K562 (cell line): ENCODE data around the gene HMGXB3. TPM values are rescaled to one million over a fixed set of nuclear protein-coding genes. Genes with fewer than 3 reads are reported as not detected.
A peak's percentile ranks its signal among the peaks of the same experiment; 100 is the strongest.

ENCODE experiments used
- AFF1 ChIP-seq, 2 experiments: fragments of 450-650 bp; IDR thresholded peaks; 2 replicates each; pipeline ENCODE4 v1.6.1; 2018; ENCODE audit warnings: mild to moderate bottlenecking in 2 of 2, low read depth in 1 of 2; ENCODE audit not compliant: partially characterized antibody in 2 of 2
- ELF1 ChIP-seq: fragments of 200-800 bp; sonication (Bioruptor generic); IDR thresholded peaks from 2 replicates; pipeline ENCODE4 v1.6.1; 2016; ENCODE audit warnings: missing genetic modification characterization, missing compliant biosample characterization
- GABPB1 ChIP-seq: sonication (generic); formaldehyde crosslinking; IDR thresholded peaks from 2 replicates; pipeline ENCODE4 v1.8.0; 2022; ENCODE audit warnings: mild to moderate bottlenecking, missing genetic modification reagents
- KAT2B ChIP-seq: IDR thresholded peaks from one replicate; pipeline ENCODE4 v1.6.1; 2012; ENCODE audit warnings: low read depth, mild to moderate bottlenecking, control low read depth, inconsistent platforms, low read length, moderate library complexity
- POLR2A ChIP-seq: fragments of 450-650 bp; conservative IDR thresholded peaks from 2 replicates; pipeline ENCODE4 v1.6.1; 2016
- PTTG1 ChIP-seq: fragments of 450-650 bp; IDR thresholded peaks from 2 replicates; pipeline ENCODE4 v1.6.1; 2016; ENCODE audit warnings: low read depth, mild to moderate bottlenecking, missing genetic modification characterization, missing compliant biosample characterization
- RAD21 ChIP-seq, 2 experiments: fragments of 250-450 bp in 1 of 2; fragments of 450-650 bp in 1 of 2; sonication (Bioruptor Pico) in 1 of 2; formaldehyde crosslinking in 1 of 2; IDR thresholded peaks in 1 of 2; conservative IDR thresholded peaks in 1 of 2; 2 replicates each; pipeline versions ENCODE4 v1.4.0 to v1.8.0; 2020 to 2022; ENCODE audit warnings: mild to moderate bottlenecking in 2 of 2, moderate library complexity in 1 of 2
- RBM14 ChIP-seq: fragments of 200-400 bp; formaldehyde crosslinking; IDR thresholded peaks from 2 replicates; pipeline ENCODE4 v1.6.1; 2018; ENCODE audit warnings: low read depth, mild to moderate bottlenecking, low read length, moderate library complexity, borderline replicate concordance; ENCODE audit not compliant: insufficient read depth
- RUNX1 ChIP-seq: sonication (generic); IDR thresholded peaks from 2 replicates; pipeline ENCODE4 v1.6.1; 2016; ENCODE audit warnings: antibody characterized with exemption, low read depth
- SMAD4 ChIP-seq: fragments of 250-450 bp; sonication (Bioruptor Pico); conservative IDR thresholded peaks from 2 replicates; pipeline ENCODE4 v1.8.0; 2021; ENCODE audit warnings: inconsistent platforms, mild to moderate bottlenecking, moderate library complexity
- TEAD1 ChIP-seq, 2 experiments: fragments of 450-650 bp in 1 of 2; sonication (generic) in 1 of 2; formaldehyde crosslinking; IDR thresholded peaks; 2 replicates each; pipeline versions ENCODE4 v1.4.0 to v1.8.0; 2020 to 2022; ENCODE audit warnings: mild to moderate bottlenecking in 2 of 2, missing genetic modification reagents in 1 of 2
- THRA ChIP-seq: fragments of 450-650 bp; IDR thresholded peaks from 2 replicates; pipeline ENCODE4 v1.6.1; 2017; ENCODE audit warnings: mild to moderate bottlenecking, moderate library complexity
- ZBTB17 ChIP-seq: fragments of 450-650 bp; formaldehyde crosslinking; IDR thresholded peaks from 2 replicates; pipeline ENCODE4 v1.4.0; 2020; ENCODE audit warnings: mild to moderate bottlenecking
- polyA plus RNA-seq, 8 experiments: library from polyadenylated mRNA; depleted of rRNA in 4 of 8; stranded (reverse) in 5 of 8; unstranded in 3 of 8; fragments of >200 nt; fragmentation: Nextera tagmentation in 2 of 8; fragmentation: Illumina TruSeq in 1 of 8; extraction: Ambion mirVana in 2 of 8; extraction: Trizol in 1 of 8; gene quantifications; 2 replicates each; pipeline versions ENCODE4 v1.2.1 to v1.2.3, GENCODE V29; 2011 to 2014; ENCODE audit warnings: inconsistent platforms in 1 of 8, missing spikeins in 1 of 8
- total RNA-seq, 7 experiments: library from RNA; depleted of rRNA in 6 of 7; stranded (reverse); fragments of >200 nt in 6 of 7; fragmentation: Illumina TruSeq in 2 of 7; extraction: Trizol in 2 of 7; gene quantifications; 2 replicates each; pipeline versions ENCODE4 v1.2.1 to v1.2.3, GENCODE V29; 2011 to 2021; ENCODE audit warnings: low replicate concordance in 1 of 7
- TF ChIP-seq, protein P1 (sequence below): fragments of 250-450 bp; sonication (Bioruptor Pico); IDR thresholded peaks from 2 replicates; pipeline ENCODE4 v1.4.0; 2020; ENCODE audit warnings: borderline replicate concordance
- TF ChIP-seq, protein P2 (sequence below), 2 experiments: fragments of 450-650 bp; IDR thresholded peaks; 2 replicates each; pipeline ENCODE4 v1.6.1; 2016

HMGXB3 gene
- total and polyA plus RNA-seq, 9 of the 15 experiments (the other 6 are each of a cell fraction or from before 2014, with no cell fraction given) = 1.8 to 44.1 (median 32.2) TPM

GRCh38 chr5:149960272-149961185 is 40.0 kb upstream of the HMGXB3 start, which contains the start of gene SLC26A2 (continued):
- TF ChIP-seq PTTG1 (tag) (no peak), TEAD1 (CRISPR knock-in tag; IDR thresholded peaks at IDR 0.05) (peak in 1 of 2 experiments; percentile 72; a peak in 1 of 4 replicates), ZBTB17 (CRISPR knock-in tag) (no peak), KAT2B (no peak), THRA (no peak), RAD21 (CRISPR knock-in tag; conservative IDR thresholded peaks at IDR 0.05 in 1 of 2, IDR thresholded peaks at IDR 0.05 in 1 of 2) (no peak), GABPB1 (CRISPR knock-in tag) (peak; percentile 76; the same call in 1 of the 2 replicates), POLR2A (peak; percentile 92), AFF1 (IDR thresholded peaks at IDR 0.05; ENCODE audit: low read depth in 1 of 2, partially characterized antibody in 2 of 2) (no peak), SMAD4 (CRISPR knock-in tag) (peak; percentile 47), RBM14 (no peak), RUNX1 (no peak), ELF1 (tag) (peak; percentile 52)
- TF ChIP-seq, protein P1, sequence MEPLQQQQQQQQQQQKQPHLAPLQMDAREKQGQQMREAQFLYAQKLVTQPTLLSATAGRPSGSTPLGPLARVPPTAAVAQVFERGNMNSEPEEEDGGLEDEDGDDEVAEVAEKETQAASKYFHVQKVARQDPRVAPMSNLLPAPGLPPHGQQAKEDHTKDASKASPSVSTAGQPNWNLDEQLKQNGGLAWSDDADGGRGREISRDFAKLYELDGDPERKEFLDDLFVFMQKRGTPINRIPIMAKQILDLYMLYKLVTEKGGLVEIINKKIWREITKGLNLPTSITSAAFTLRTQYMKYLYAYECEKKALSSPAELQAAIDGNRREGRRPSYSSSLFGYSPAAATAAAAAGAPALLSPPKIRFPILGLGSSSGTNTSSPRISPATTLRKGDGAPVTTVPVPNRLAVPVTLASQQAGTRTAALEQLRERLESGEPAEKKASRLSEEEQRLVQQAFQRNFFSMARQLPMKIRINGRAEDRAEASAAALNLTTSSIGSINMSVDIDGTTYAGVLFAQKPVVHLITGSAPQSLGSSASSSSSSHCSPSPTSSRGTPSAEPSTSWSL (CRISPR knock-in tag) = no peak
- TF ChIP-seq, protein P2, sequence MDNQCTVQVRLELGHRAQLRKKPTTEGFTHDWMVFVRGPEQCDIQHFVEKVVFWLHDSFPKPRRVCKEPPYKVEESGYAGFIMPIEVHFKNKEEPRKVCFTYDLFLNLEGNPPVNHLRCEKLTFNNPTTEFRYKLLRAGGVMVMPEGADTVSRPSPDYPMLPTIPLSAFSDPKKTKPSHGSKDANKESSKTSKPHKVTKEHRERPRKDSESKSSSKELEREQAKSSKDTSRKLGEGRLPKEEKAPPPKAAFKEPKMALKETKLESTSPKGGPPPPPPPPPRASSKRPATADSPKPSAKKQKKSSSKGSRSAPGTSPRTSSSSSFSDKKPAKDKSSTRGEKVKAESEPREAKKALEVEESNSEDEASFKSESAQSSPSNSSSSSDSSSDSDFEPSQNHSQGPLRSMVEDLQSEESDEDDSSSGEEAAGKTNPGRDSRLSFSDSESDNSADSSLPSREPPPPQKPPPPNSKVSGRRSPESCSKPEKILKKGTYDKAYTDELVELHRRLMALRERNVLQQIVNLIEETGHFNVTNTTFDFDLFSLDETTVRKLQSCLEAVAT (IDR thresholded peaks at IDR 0.05) = peak; percentile 13 to 69; a peak in 1 of 4 replicates
